ENCODE results near the gene KRTAP4-6.
"Not testable (repeated sequence)": the region's sequence is repeated elsewhere in the genome, so short reads cannot be mapped to it uniquely, and the experiment has no call there.

GRCh38 chr17:41189837-41190318, 49.5 kb upstream of the KRTAP4-6 start, which contains the start of gene KRTAP9-1:
- TF ChIP-seq MAZ (IDR thresholded peaks at IDR 0.05; ENCODE audit: borderline replicate concordance, low read depth, low read length); CEBPB (IDR thresholded peaks at IDR 0.05; ENCODE audit: low read depth, low read length); POLR2A (IDR thresholded peaks at IDR 0.05; ENCODE audit: low read depth, low read length); SMC3 (IDR thresholded peaks at IDR 0.05; ENCODE audit: low read depth, low read length); MAFK (IDR thresholded peaks at IDR 0.05; ENCODE audit: low read depth, low read length); ELK1 (IDR thresholded peaks at IDR 0.05; ENCODE audit: borderline replicate concordance, low read depth, low read length): not testable (repeated sequence)
- TF ChIP-seq, protein P1, sequence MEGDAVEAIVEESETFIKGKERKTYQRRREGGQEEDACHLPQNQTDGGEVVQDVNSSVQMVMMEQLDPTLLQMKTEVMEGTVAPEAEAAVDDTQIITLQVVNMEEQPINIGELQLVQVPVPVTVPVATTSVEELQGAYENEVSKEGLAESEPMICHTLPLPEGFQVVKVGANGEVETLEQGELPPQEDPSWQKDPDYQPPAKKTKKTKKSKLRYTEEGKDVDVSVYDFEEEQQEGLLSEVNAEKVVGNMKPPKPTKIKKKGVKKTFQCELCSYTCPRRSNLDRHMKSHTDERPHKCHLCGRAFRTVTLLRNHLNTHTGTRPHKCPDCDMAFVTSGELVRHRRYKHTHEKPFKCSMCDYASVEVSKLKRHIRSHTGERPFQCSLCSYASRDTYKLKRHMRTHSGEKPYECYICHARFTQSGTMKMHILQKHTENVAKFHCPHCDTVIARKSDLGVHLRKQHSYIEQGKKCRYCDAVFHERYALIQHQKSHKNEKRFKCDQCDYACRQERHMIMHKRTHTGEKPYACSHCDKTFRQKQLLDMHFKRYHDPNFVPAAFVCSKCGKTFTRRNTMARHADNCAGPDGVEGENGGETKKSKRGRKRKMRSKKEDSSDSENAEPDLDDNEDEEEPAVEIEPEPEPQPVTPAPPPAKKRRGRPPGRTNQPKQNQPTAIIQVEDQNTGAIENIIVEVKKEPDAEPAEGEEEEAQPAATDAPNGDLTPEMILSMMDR (conservative IDR thresholded peaks at IDR 0.05; ENCODE audit: low read depth, low read length): not testable (repeated sequence)
